SK-N-SH (cell line): ENCODE results near the gene NKX2-2. TPM values are rescaled to one million over a fixed set of nuclear protein-coding genes. Genes with fewer than 3 reads are reported as not detected.

Experiments used
- CTCF ChIA-PET: fragments of 300-600, 350-600 bp; formaldehyde crosslinking; extraction: SDS; loops from one replicate; lab custom pipeline; 2021; lab: Yijun Ruan, JAX
- POLR2A ChIA-PET: fragments of 350-600 bp; sonication (Branson Sonifier 250); formaldehyde crosslinking; extraction: SDS; loops from one replicate; lab custom pipeline; 2020; ENCODE audit warnings: antibody characterized with exemption, inconsistent platforms; lab: Yijun Ruan, JAX
- DNase-seq: peaks from one replicate; pipeline ENCODE4 v3.0.0; 2012
- H2AFZ ChIP-seq: fragments of 200-600 bp; sonication (generic); 2 replicates; pipeline ENCODE4 v1.8.1; 2016; ENCODE audit warnings: antibody characterized with exemption, mild to moderate bottlenecking, low read depth
- H3F3A ChIP-seq: fragments of 200-600 bp; sonication (generic); replicated peaks from 2 replicates; pipeline ENCODE3; 2016; ENCODE audit warnings: antibody characterized with exemption, mild to moderate bottlenecking; ENCODE audit not compliant: insufficient read depth
- H3K27ac ChIP-seq, 2 experiments: fragments of 200-500 bp in 1 of 2; fragments of 200-600 bp in 1 of 2; sonication (Bioruptor generic) in 1 of 2; sonication (generic), shearing (Covaris generic) in 1 of 2; 2 replicates each; pipeline versions ENCODE4 v1.5.1 to v1.6.1; 2014 to 2016; ENCODE audit warnings: low read depth in 2 of 2, inconsistent platforms in 1 of 2, low read length in 1 of 2, mild to moderate bottlenecking in 1 of 2, mixed read lengths in 1 of 2
- H3K27me3 ChIP-seq: fragments of 200-600 bp; sonication (generic), shearing (Covaris generic); 2 replicates; pipeline ENCODE4 v1.6.1; 2016; ENCODE audit warnings: mixed run types; ENCODE audit not compliant: insufficient read depth
- H3K36me3 ChIP-seq, 2 experiments: fragments of 200-500 bp in 1 of 2; fragments of 200-600 bp in 1 of 2; sonication (Bioruptor generic) in 1 of 2; sonication (generic) in 1 of 2; replicated peaks in 1 of 2; 2 replicates each; pipeline versions ENCODE3 to v1.5.1; 2014 to 2016; ENCODE audit warnings: low read length in 1 of 2, mild to moderate bottlenecking in 1 of 2; ENCODE audit not compliant: insufficient read depth in 2 of 2, control insufficient read depth in 1 of 2
- H3K4me1 ChIP-seq, 2 experiments: fragments of 200-500 bp in 1 of 2; fragments of 200-600 bp in 1 of 2; sonication (Bioruptor generic) in 1 of 2; sonication (generic), shearing (Covaris generic) in 1 of 2; 2 replicates each; pipeline versions ENCODE4 v1.5.1 to v1.6.1; 2014 to 2016; ENCODE audit warnings: low read depth in 1 of 2, low read length in 1 of 2, mixed run types in 1 of 2; ENCODE audit not compliant: insufficient read depth in 2 of 2, control insufficient read depth in 1 of 2
- H3K4me2 ChIP-seq: fragments of 200-600 bp; sonication (generic), shearing (Covaris generic); 2 replicates; pipeline ENCODE4 v1.6.1; 2017; ENCODE audit warnings: mixed run types
- H3K4me3 ChIP-seq, 2 experiments: fragments of 200-500 bp in 1 of 2; fragments of 200-600 bp in 1 of 2; sonication (Bioruptor generic) in 1 of 2; sonication (generic), shearing (Covaris generic) in 1 of 2; 2 replicates each; pipeline versions ENCODE4 v1.5.1 to v1.8.1; 2014 to 2016; ENCODE audit warnings: low read depth in 2 of 2, inconsistent platforms in 1 of 2, low read length in 1 of 2, mild to moderate bottlenecking in 1 of 2, mixed read lengths in 1 of 2, moderate library complexity in 1 of 2
- H3K79me2 ChIP-seq: fragments of 200-600 bp; sonication (generic); 2 replicates; pipeline ENCODE4 v1.8.1; 2017; ENCODE audit warnings: mild to moderate bottlenecking; ENCODE audit not compliant: insufficient read depth
- H3K9ac ChIP-seq: fragments of 200-600 bp; sonication (generic); 2 replicates; pipeline ENCODE4 v1.6.1; 2017; ENCODE audit warnings: mixed run types
- H3K9me2 ChIP-seq: fragments of 200-600 bp; sonication (generic); 2 replicates; pipeline ENCODE4 v1.6.1; 2017; ENCODE audit warnings: mixed run types
- H3K9me3 ChIP-seq: fragments of 200-600 bp; sonication (generic); 2 replicates; pipeline ENCODE4 v1.6.1; 2017; ENCODE audit warnings: mixed run types, mild to moderate bottlenecking, moderate library complexity
- H4K20me1 ChIP-seq: fragments of 200-600 bp; sonication (generic); 2 replicates; pipeline ENCODE4 v1.6.1; 2017; ENCODE audit warnings: mild to moderate bottlenecking, mixed run types; ENCODE audit not compliant: insufficient read depth
- EP300 ChIP-seq, 2 experiments: IDR thresholded peaks; 2 replicates each; pipeline versions ENCODE4 v1.4.0 to v1.6.1; 2012; ENCODE audit warnings: borderline replicate concordance in 1 of 2, low read depth in 1 of 2, low read length in 1 of 2
- EZH2phosphoT487 ChIP-seq: fragments of 200-600 bp; sonication (generic); IDR thresholded peaks from 2 replicates; pipeline ENCODE4 v1.6.1; 2017; ENCODE audit warnings: low read depth, mixed run types, mild to moderate bottlenecking, antibody characterized with exemption, moderate library complexity, borderline replicate concordance
- FOXM1 ChIP-seq: IDR thresholded peaks from 2 replicates; pipeline ENCODE4 v1.4.0; 2012; ENCODE audit warnings: low read depth, mild to moderate bottlenecking
- GATA2 ChIP-seq: sonication (generic); formaldehyde crosslinking; IDR thresholded peaks from 2 replicates; pipeline ENCODE4 v1.5.0; 2020; ENCODE audit warnings: mild to moderate bottlenecking, missing genetic modification reagents
- NFIC ChIP-seq: IDR thresholded peaks from 2 replicates; pipeline ENCODE4 v1.4.0; 2012; ENCODE audit warnings: borderline replicate concordance
- NRF1 ChIP-seq: IDR thresholded peaks from 2 replicates; pipeline ENCODE4 v1.6.1; 2012; ENCODE audit warnings: low read depth, mild to moderate bottlenecking, low read length
- POLR2AphosphoS5 ChIP-seq: IDR thresholded peaks from 2 replicates; pipeline ENCODE4 v1.6.1; 2012; ENCODE audit warnings: low read depth, low read length
- RAD21 ChIP-seq: IDR thresholded peaks from 2 replicates; pipeline ENCODE4 v1.6.1; 2012; ENCODE audit warnings: mild to moderate bottlenecking, low read length
- RFX5 ChIP-seq: IDR thresholded peaks from 2 replicates; pipeline ENCODE4 v1.6.1; 2012; ENCODE audit warnings: mild to moderate bottlenecking, improper control_type of control experiment, low read length
- SMC3 ChIP-seq: IDR thresholded peaks from 2 replicates; pipeline ENCODE4 v1.6.1; 2012; ENCODE audit warnings: low read depth, low read length, improper control_type of control experiment
- TAF1 ChIP-seq: IDR thresholded peaks from 2 replicates; pipeline ENCODE4 v1.6.1; 2012; ENCODE audit warnings: low read depth, mild to moderate bottlenecking, low read length, moderate library complexity, borderline replicate concordance
- YY1 ChIP-seq: IDR thresholded peaks from 2 replicates; pipeline ENCODE4 v1.4.0; 2012; ENCODE audit warnings: low read depth, mild to moderate bottlenecking
- WGBS: methylation state at CpG from one replicate; pipeline ENCODE4 v1.1.6; 2017; ENCODE audit warnings: low lambda C conversion rate; 5-methylcytosine and 5-hydroxymethylcytosine counted together
- polyA plus RNA-seq, 3 experiments: library from polyadenylated mRNA; depleted of rRNA; stranded (reverse); fragments of >200 nt; gene quantifications; 2 replicates each; pipeline ENCODE4 v1.2.3, GENCODE V29; 2012
- TF ChIP-seq, protein P1 (sequence below): fragments of 200-600 bp; sonication (generic); IDR thresholded peaks from 2 replicates; pipeline ENCODE4 v1.6.1; 2017; ENCODE audit warnings: antibody characterized with exemption, mild to moderate bottlenecking, moderate library complexity
- TF ChIP-seq, protein P2 (sequence below): IDR thresholded peaks from 2 replicates; pipeline ENCODE4 v1.4.0; 2012; ENCODE audit warnings: low read depth, borderline replicate concordance
- TF ChIP-seq, protein P3 (sequence below): fragments of 150-350 bp; IDR thresholded peaks from 2 replicates; pipeline ENCODE4 v1.6.1; 2016; ENCODE audit warnings: mild to moderate bottlenecking, low read depth, low read length
- TF ChIP-seq, protein P4 (sequence below): IDR thresholded peaks from 2 replicates; pipeline ENCODE4 v1.6.1; 2012; ENCODE audit warnings: mild to moderate bottlenecking, low read depth, low read length, moderate library complexity

The NKX2-2 gene
- polyA plus RNA-seq, 1 of the 3 experiments (the other 2 are of a cell fraction), result not detected

DNA sequence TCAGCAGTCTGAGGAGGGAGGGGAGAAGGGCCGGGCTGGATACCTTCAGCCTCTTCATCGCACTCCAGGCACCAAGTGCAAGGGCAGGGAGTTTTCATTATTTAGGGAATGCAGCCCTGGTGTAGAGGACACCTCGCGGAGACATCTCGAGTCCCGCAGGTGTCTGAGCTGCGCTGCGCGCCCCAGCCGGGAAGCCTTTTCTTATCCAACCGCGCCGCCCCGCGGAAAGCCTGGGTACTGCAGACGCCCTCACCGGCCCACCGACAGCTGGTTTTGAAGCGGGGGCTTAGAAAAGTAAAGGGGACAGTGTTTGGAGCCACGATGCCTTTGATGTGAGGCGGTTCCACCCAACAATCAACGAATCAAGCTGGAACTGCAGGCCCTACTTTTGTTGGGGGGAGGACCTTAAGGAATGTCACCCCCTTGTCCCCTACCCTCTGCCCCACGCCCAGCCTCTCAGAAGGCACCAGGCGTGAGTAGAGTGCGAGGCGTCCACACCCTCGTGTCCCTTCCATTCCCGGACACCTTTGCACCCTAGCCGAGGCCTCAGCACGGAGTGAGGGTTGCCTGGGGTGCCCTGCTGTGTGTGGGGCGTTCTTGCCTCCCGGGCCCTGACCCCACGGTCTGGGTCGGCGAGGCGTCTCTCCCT is 8.6 kb downstream of the NKX2-2 start:
- peak; percentile 85 for DNase-seq
- TF ChIP-seq, protein P1, sequence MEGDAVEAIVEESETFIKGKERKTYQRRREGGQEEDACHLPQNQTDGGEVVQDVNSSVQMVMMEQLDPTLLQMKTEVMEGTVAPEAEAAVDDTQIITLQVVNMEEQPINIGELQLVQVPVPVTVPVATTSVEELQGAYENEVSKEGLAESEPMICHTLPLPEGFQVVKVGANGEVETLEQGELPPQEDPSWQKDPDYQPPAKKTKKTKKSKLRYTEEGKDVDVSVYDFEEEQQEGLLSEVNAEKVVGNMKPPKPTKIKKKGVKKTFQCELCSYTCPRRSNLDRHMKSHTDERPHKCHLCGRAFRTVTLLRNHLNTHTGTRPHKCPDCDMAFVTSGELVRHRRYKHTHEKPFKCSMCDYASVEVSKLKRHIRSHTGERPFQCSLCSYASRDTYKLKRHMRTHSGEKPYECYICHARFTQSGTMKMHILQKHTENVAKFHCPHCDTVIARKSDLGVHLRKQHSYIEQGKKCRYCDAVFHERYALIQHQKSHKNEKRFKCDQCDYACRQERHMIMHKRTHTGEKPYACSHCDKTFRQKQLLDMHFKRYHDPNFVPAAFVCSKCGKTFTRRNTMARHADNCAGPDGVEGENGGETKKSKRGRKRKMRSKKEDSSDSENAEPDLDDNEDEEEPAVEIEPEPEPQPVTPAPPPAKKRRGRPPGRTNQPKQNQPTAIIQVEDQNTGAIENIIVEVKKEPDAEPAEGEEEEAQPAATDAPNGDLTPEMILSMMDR, result peak; percentile 97
- TF ChIP-seq FOXM1 (no peak), RAD21 (peak; percentile 93), SMC3 (peak; percentile 84)
- TF ChIP-seq, protein P2, sequence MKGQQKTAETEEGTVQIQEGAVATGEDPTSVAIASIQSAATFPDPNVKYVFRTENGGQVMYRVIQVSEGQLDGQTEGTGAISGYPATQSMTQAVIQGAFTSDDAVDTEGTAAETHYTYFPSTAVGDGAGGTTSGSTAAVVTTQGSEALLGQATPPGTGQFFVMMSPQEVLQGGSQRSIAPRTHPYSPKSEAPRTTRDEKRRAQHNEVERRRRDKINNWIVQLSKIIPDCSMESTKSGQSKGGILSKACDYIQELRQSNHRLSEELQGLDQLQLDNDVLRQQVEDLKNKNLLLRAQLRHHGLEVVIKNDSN, result no peak
- Histone ChIP-seq H3K4me1 (peaks cover 0 to 4% of the 10 kb centered on the region in 2 experiments; a peak in 2 of 4 replicates), H2AFZ (0 out of 2 replicates have a peak overlapping the region, but pooled peaks have one; percentile 48), H3K27me3 (peaks cover 79% of the 10 kb centered on the region), H3K4me2 (peak overlapping the region; percentile 74), H3K9me2 (no peaks in the 10 kb centered on the region), H3K4me3 (peak overlapping the region in 1 of 2 experiments; percentile 23; a peak in 1 of 4 replicates), H3K79me2 (no peaks in the 10 kb centered on the region), H4K20me1 (no peaks in the 10 kb centered on the region), H3K36me3 (no peaks in the 10 kb centered on the region), H3F3A (no peaks in the 10 kb centered on the region), H3K9me3 (no peaks in the 10 kb centered on the region), H3K27ac (no peak overlapping the region), H3K9ac (no peak overlapping the region)
- CTCF ChIA-PET, result interaction anchor here (0.5 to 15.0 kb wide), 84 partner anchors 9 to 1134 kb away, joined by 3 to 336 read pairs (median 4); partner anchors contain the start of gene NKX2-2
- WGBS, result 0% methylated on average over 3 of the region's 36 CpGs
- POLR2A ChIA-PET, result no interaction called here

DNA sequence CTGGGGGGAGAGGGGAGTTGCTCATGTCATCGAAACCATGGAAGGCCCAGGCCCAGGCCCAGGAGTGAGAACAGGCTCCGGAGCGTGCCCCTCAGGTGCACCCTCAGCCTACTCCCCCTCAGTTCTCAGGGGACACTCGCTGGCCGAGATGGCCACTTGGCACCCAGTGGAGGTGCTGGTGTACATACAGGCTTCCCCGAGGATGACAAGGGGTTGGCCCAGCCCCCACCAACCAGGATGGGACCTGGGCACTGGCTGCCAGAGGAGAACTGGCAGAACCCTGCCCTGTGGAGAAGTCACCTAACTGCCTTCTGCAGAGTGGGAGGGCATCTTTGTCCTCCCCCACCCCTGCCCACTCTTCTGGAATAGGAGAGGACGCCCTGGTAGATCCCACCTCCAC is 9.5 kb downstream of the NKX2-2 start:
- Histone ChIP-seq H3K27me3 (peaks cover 71% of the 10 kb centered on the region), H3K9ac (no peak overlapping the region), H3K4me1 (peaks cover 0 to 4% of the 10 kb centered on the region in 2 experiments; a peak in 2 of 4 replicates), H4K20me1 (no peaks in the 10 kb centered on the region), H3K27ac (no peak overlapping the region), H2AFZ (no peak overlapping the region)
- WGBS, result 29% methylated on average over 6 of the region's 7 CpGs
- POLR2A ChIA-PET, result no interaction called here
- peak; percentile 14 for DNase-seq
- TF ChIP-seq NFIC (no peak), FOXM1 (no peak), TAF1 (no peak), NRF1 (no peak), POLR2AphosphoS5 (no peak), GATA2 (CRISPR knock-in tag) (no peak), EZH2phosphoT487 (no peak), YY1 (no peak), EP300 (IDR thresholded peaks at IDR 0.05; ENCODE audit: borderline replicate concordance in 1 of 2, low read depth in 1 of 2, low read length in 1 of 2) (no peak), RFX5 (no peak)
- TF ChIP-seq, protein P3, sequence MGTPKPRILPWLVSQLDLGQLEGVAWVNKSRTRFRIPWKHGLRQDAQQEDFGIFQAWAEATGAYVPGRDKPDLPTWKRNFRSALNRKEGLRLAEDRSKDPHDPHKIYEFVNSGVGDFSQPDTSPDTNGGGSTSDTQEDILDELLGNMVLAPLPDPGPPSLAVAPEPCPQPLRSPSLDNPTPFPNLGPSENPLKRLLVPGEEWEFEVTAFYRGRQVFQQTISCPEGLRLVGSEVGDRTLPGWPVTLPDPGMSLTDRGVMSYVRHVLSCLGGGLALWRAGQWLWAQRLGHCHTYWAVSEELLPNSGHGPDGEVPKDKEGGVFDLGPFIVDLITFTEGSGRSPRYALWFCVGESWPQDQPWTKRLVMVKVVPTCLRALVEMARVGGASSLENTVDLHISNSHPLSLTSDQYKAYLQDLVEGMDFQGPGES, result no peak
- TF ChIP-seq, protein P2, result no peak
- TF ChIP-seq, protein P4, sequence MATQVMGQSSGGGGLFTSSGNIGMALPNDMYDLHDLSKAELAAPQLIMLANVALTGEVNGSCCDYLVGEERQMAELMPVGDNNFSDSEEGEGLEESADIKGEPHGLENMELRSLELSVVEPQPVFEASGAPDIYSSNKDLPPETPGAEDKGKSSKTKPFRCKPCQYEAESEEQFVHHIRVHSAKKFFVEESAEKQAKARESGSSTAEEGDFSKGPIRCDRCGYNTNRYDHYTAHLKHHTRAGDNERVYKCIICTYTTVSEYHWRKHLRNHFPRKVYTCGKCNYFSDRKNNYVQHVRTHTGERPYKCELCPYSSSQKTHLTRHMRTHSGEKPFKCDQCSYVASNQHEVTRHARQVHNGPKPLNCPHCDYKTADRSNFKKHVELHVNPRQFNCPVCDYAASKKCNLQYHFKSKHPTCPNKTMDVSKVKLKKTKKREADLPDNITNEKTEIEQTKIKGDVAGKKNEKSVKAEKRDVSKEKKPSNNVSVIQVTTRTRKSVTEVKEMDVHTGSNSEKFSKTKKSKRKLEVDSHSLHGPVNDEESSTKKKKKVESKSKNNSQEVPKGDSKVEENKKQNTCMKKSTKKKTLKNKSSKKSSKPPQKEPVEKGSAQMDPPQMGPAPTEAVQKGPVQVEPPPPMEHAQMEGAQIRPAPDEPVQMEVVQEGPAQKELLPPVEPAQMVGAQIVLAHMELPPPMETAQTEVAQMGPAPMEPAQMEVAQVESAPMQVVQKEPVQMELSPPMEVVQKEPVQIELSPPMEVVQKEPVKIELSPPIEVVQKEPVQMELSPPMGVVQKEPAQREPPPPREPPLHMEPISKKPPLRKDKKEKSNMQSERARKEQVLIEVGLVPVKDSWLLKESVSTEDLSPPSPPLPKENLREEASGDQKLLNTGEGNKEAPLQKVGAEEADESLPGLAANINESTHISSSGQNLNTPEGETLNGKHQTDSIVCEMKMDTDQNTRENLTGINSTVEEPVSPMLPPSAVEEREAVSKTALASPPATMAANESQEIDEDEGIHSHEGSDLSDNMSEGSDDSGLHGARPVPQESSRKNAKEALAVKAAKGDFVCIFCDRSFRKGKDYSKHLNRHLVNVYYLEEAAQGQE, result no peak
- TF ChIP-seq, all 33 proteins: peak for 0
- no peaks in the 10 kb centered on the region for H3F3A ChIP-seq
- no peaks in the 10 kb centered on the region for H3K36me3 ChIP-seq
- CTCF ChIA-PET, result interaction anchor here (0.8 to 15.0 kb wide), 39 partner anchors 12 to 710 kb away, joined by 3 to 336 read pairs (median 5); partner anchors contain the start of gene NKX2-2
- H3K79me2 ChIP-seq, result no peaks in the 10 kb centered on the region
- H3K9me3 ChIP-seq, result no peaks in the 10 kb centered on the region
- no peak overlapping the region for H3K4me3 ChIP-seq
- H3K9me2 ChIP-seq, result no peaks in the 10 kb centered on the region
- no peak overlapping the region for H3K4me2 ChIP-seq
